Fibroblast of lung (primary cell): ENCODE measurements around the gene KIAA1755.

Experiments
- CTCF ChIP-seq, 2 donors: IDR thresholded peaks in 1 of 2; conservative IDR thresholded peaks in 1 of 2; 1 replicate in 1 of 2; 2 replicates in 1 of 2; pipeline ENCODE4 v1.5.1; 2011 to 2012; ENCODE audit warnings: low read length in 2 of 2, control low read depth in 1 of 2, inconsistent platforms in 1 of 2, low read depth in 1 of 2, mild to moderate bottlenecking in 1 of 2
- EZH2 ChIP-seq: IDR thresholded peaks from 2 replicates; pipeline ENCODE4 v1.5.1; 2012; ENCODE audit warnings: low read length, control low read depth, mild to moderate bottlenecking; ENCODE audit errors: missing control alignments

DNA sequence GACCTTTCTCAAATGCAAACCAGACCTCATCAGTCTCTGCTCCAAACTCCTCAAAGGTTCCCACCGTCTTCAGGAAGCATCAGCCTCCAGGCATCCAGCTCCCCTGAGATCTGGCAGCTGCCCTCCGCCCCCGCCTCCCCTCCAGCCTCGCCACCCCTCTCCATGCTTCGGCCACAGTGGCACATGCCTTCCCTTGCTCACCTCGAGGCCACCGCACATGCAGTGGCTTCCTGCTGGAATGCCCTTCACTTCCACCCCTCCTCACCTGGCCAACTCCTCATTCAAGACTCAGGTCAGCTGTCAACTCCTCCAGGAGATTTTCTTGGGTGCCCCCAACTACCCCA, 13.4 kb downstream of the KIAA1755 start:
- TF ChIP-seq CTCF (conservative IDR thresholded peaks at IDR 0.05 in 1 of 2, IDR thresholded peaks at IDR 0.05 in 1 of 2; ENCODE audit: low read depth in 1 of 2, low read length in 2 of 2) (no peak), EZH2 (no peak)
